CD4-positive, alpha-beta memory T cell (primary cell): ENCODE measurements around the gene TOGARAM2. TPM values are rescaled to one million over a fixed set of nuclear protein-coding genes. Genes with fewer than 3 reads are reported as not detected.

ENCODE experiments used
- CTCF ChIA-PET: fragments of 350-600 bp; sonication (Branson Sonifier 250); formaldehyde crosslinking; loops from one replicate; lab custom pipeline; 2021; ENCODE audit warnings: inconsistent platforms; ENCODE audit not compliant: partially characterized antibody; lab: Charles Lee
- POLR2A ChIA-PET: fragments of 350-600 bp; sonication (Branson Sonifier 250); formaldehyde crosslinking; loops from one replicate; lab custom pipeline; 2021; ENCODE audit not compliant: partially characterized antibody; lab: Charles Lee
- DNase-seq, 5 donors: peaks; one replicate each; pipeline versions ENCODE4 v3.0.0 to v3.0.0-alpha.2; 2020 to 2022; ENCODE audit warnings: mixed read lengths in 1 of 5
- H3K27ac ChIP-seq: one replicate; pipeline ENCODE4 v1.7.0; 2013; ENCODE audit warnings: low read depth, low read length
- H3K27me3 ChIP-seq: 2 replicates; pipeline ENCODE4 v1.7.0; 2013; ENCODE audit warnings: mild to moderate bottlenecking, low read length, moderate library complexity; ENCODE audit not compliant: insufficient read depth
- H3K36me3 ChIP-seq: 2 replicates; pipeline ENCODE4 v1.7.0; 2013; ENCODE audit warnings: mild to moderate bottlenecking, low read length, moderate library complexity; ENCODE audit not compliant: insufficient read depth
- H3K4me1 ChIP-seq: 2 replicates; pipeline ENCODE4 v1.7.0; 2013; ENCODE audit warnings: mild to moderate bottlenecking, low read length, moderate library complexity; ENCODE audit not compliant: insufficient read depth
- H3K4me3 ChIP-seq, 2 donors: one replicate each; pipeline ENCODE4 v1.7.0; 2013; ENCODE audit warnings: low read length in 2 of 2, mild to moderate bottlenecking in 1 of 2
- H3K9me3 ChIP-seq, 2 donors: one replicate each; pipeline ENCODE4 v1.7.0; 2013; ENCODE audit warnings: low read length in 2 of 2, control low read depth in 1 of 2; ENCODE audit not compliant: control insufficient read depth in 1 of 2
- H3K27ac Mint-ChIP-seq, 7 donors: one replicate each; pipeline ENCODE4 v1.8.0; 2020 to 2021; ENCODE audit warnings: mixed read lengths in 7 of 7, mild to moderate bottlenecking in 6 of 7, inconsistent platforms in 3 of 7, moderate library complexity in 3 of 7
- H3K27me3 Mint-ChIP-seq, 2 donors: one replicate each; pipeline ENCODE4 v1.8.0; 2020 to 2021; ENCODE audit warnings: mixed read lengths in 2 of 2
- H3K36me3 Mint-ChIP-seq, 2 donors: one replicate each; pipeline ENCODE4 v1.8.0; 2020 to 2021; ENCODE audit warnings: mixed read lengths in 2 of 2, inconsistent platforms in 1 of 2, mild to moderate bottlenecking in 1 of 2
- H3K4me1 Mint-ChIP-seq, 4 donors: one replicate each; pipeline ENCODE4 v1.8.0; 2020 to 2021; ENCODE audit warnings: mixed read lengths in 4 of 4, mild to moderate bottlenecking in 1 of 4
- H3K4me3 Mint-ChIP-seq, 8 donors: one replicate each; pipeline ENCODE4 v1.8.0; 2020 to 2021; ENCODE audit warnings: mixed read lengths in 8 of 8, mild to moderate bottlenecking in 7 of 8, moderate library complexity in 6 of 8, inconsistent platforms in 3 of 8
- H3K9me3 Mint-ChIP-seq, 8 donors: one replicate each; pipeline ENCODE4 v1.8.0; 2020 to 2021; ENCODE audit warnings: mixed read lengths in 8 of 8, mild to moderate bottlenecking in 5 of 8, inconsistent platforms in 3 of 8, moderate library complexity in 1 of 8
- intact Hi-C: fragments of 100-400 bp; cut with micrococcal nuclease; formaldehyde crosslinking; loops from one replicate; pipeline ENCODE4 v1.15.1; 2023
- polyA plus RNA-seq, 2 donors: library from polyadenylated mRNA; unstranded; fragments of 300-500 nt; fragmentation: Illumina TruSeq; gene quantifications; one replicate each; pipeline ENCODE4 v1.2.3, GENCODE V29; 2021
- total RNA-seq, 2 experiments: library from RNA; stranded (reverse); gene quantifications; one replicate each; pipeline ENCODE4 v1.2.3, GENCODE V29; 2021

The TOGARAM2 gene
- total and polyA plus RNA-seq, 4 experiments from 2014 or later, result 0.46 to 2.7 (median 1.7) TPM

GRCh38 chr2:29006092-29006979, 25.2 kb downstream of the TOGARAM2 start:
- no peaks in the 10 kb centered on the region for H3K36me3 Mint-ChIP-seq
- no peaks in the 10 kb centered on the region for H3K27me3 Mint-ChIP-seq
- H3K9me3 ChIP-seq, result no peaks in the 10 kb centered on the region
- CTCF ChIA-PET, result no interaction called here
- H3K4me1 ChIP-seq, result peaks cover 37% of the 10 kb centered on the region
- intact Hi-C loops, result no loop called here
- H3K36me3 ChIP-seq, result no peaks in the 10 kb centered on the region
- no peak overlapping the region for H3K27ac Mint-ChIP-seq
- POLR2A ChIA-PET, result no interaction called here
- H3K9me3 Mint-ChIP-seq, result no peaks in the 10 kb centered on the region
- no peak overlapping the region for H3K27ac ChIP-seq
- no peak for DNase-seq
- no peak overlapping the region for H3K4me3 Mint-ChIP-seq
- H3K4me1 Mint-ChIP-seq, result peaks cover 28 to 40% (median 36%) of the 10 kb centered on the region in 4 donors
- H3K27me3 ChIP-seq, result no peaks in the 10 kb centered on the region
- H3K4me3 ChIP-seq, result no peak overlapping the region

- H3K27me3 ChIP-seq, result no peaks in the 10 kb centered on the region
- H3K27me3 Mint-ChIP-seq, result no peaks in the 10 kb centered on the region
- no peaks in the 10 kb centered on the region for H3K9me3 Mint-ChIP-seq
- H3K27ac ChIP-seq, result no peak overlapping the region
- H3K4me1 Mint-ChIP-seq, result peaks cover 30 to 40% (median 36%) of the 10 kb centered on the region in 4 donors
- ChIA-PET POLR2A (no interaction called here), CTCF (no interaction called here)
- no peak overlapping the region for H3K4me3 Mint-ChIP-seq
- no peak overlapping the region for H3K27ac Mint-ChIP-seq
- DNase-seq, result no peak
- H3K9me3 ChIP-seq, result no peaks in the 10 kb centered on the region
- no peak overlapping the region for H3K4me3 ChIP-seq
- intact Hi-C loops, result no loop called here
- no peaks in the 10 kb centered on the region for H3K36me3 Mint-ChIP-seq
- H3K4me1 ChIP-seq, result peaks cover 38% of the 10 kb centered on the region
- H3K36me3 ChIP-seq, result no peaks in the 10 kb centered on the region
These were observed 25.8 kb downstream of the TOGARAM2 start for GRCh38 chr2:29006980-29007301.

DNA sequence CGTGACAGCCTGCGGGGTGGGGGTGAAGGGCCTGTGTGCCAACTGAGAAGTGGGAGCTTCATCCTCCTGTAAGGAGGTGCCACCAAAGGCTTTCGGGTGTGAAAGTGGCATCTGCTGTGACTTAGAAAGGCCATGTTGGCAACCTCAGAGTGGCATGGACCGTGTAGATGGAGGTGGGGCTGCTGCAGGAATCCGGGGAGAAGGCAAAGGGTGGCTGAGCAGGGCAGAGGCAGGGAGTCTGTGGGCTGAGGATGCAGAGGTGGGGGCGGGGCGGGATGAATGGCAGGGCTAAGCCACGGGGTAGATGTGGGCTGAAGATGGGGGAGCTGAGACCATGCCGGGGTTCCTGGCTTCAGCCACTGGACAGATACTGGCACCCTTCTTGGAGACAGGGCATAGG, 28.2 kb downstream of the TOGARAM2 start:
- H3K4me3 Mint-ChIP-seq, result peak overlapping the region in 4 of 8 donors; percentile 9 to 47 (median 34)
- Histone ChIP-seq H3K27ac (peak overlapping the region; percentile 86), H3K4me3 (no peak overlapping the region), H3K9me3 (no peaks in the 10 kb centered on the region), H3K27me3 (no peaks in the 10 kb centered on the region), H3K36me3 (no peaks in the 10 kb centered on the region), H3K4me1 (peaks cover 59% of the 10 kb centered on the region)
- H3K36me3 Mint-ChIP-seq, result no peaks in the 10 kb centered on the region
- ChIA-PET CTCF (interaction anchor here (1.4 to 8.3 kb wide), 2 partner anchors 9 to 107 kb away, joined by 4 to 76 read pairs; no protein-coding TSS in a partner anchor), POLR2A (interaction anchor here (1.2 to 8.7 kb wide), 2 partner anchors 9 to 10 kb away, joined by 3 to 164 read pairs; no protein-coding TSS in a partner anchor)
- intact Hi-C loops, result no loop called here
- peak overlapping the region; percentile 99 to 100 (median 100) for H3K27ac Mint-ChIP-seq
- no peaks in the 10 kb centered on the region for H3K27me3 Mint-ChIP-seq
- no peaks in the 10 kb centered on the region for H3K9me3 Mint-ChIP-seq
- H3K4me1 Mint-ChIP-seq, result peaks cover 43 to 57% (median 51%) of the 10 kb centered on the region in 4 donors
- DNase-seq, result no peak

- intact Hi-C loops, result loop anchor here (5.0 to 10.0 kb wide), 4 partner anchors 115 to 1135 kb away; partner anchors contain the start of genes PPP1CB, SPDYA, WDR43 and YPEL5
- POLR2A ChIA-PET, result interaction anchor here (1.1 to 9.1 kb wide), 8 partner anchors 10 to 1136 kb away, joined by 3 to 209 read pairs (median 8); partner anchors contain the start of genes CLIP4, TRMT61B, WDR43 and YPEL5
- CTCF ChIA-PET, result interaction anchor here (0.7 to 8.3 kb wide), 10 partner anchors 9 to 186 kb away, joined by 3 to 76 read pairs (median 4); partner anchors contain the start of gene TRMT61B
These were observed 28.9 kb downstream of the TOGARAM2 start for GRCh38 chr2:29009711-29010677.

GRCh38 chr2:29010946-29011345, 29.8 kb downstream of the TOGARAM2 start:
- ChIA-PET POLR2A (interaction anchor here (1.1 to 9.1 kb wide), 13 partner anchors 10 to 1135 kb away, joined by 3 to 209 read pairs (median 5); partner anchors contain the start of genes CLIP4, TRMT61B, WDR43 and YPEL5), CTCF (interaction anchor here (0.7 to 8.3 kb wide), 11 partner anchors 10 to 185 kb away, joined by 3 to 76 read pairs (median 4); partner anchors contain the start of genes TOGARAM2 and TRMT61B)
- peak; percentile 50 to 80 (median 57) for DNase-seq
- intact Hi-C loops, result loop anchor here (5.0 to 10.0 kb wide), 4 partner anchors 116 to 1134 kb away; partner anchors contain the start of genes PPP1CB, SPDYA, WDR43 and YPEL5
- peak overlapping the region; percentile 99 to 100 (median 100) for H3K27ac Mint-ChIP-seq
- Histone ChIP-seq H3K4me3 (peak overlapping the region in 1 of 2 donors; percentile 20), H3K27me3 (no peaks in the 10 kb centered on the region), H3K36me3 (no peaks in the 10 kb centered on the region), H3K9me3 (no peaks in the 10 kb centered on the region), H3K4me1 (peaks cover 76% of the 10 kb centered on the region), H3K27ac (peak overlapping the region; percentile 86)
- peak overlapping the region in 7 of 8 donors; percentile 64 to 86 (median 86) for H3K4me3 Mint-ChIP-seq
- H3K4me1 Mint-ChIP-seq, result peaks cover 59 to 74% (median 68%) of the 10 kb centered on the region in 4 donors
- H3K9me3 Mint-ChIP-seq, result no peaks in the 10 kb centered on the region
- H3K36me3 Mint-ChIP-seq, result no peaks in the 10 kb centered on the region
- H3K27me3 Mint-ChIP-seq, result no peaks in the 10 kb centered on the region

More at GRCh38 chr2:29009711-29010677, 28.9 kb downstream of the TOGARAM2 start:
- Mint-ChIP-seq H3K4me3 (peak overlapping the region in 7 of 8 donors; percentile 8 to 86 (median 86)), H3K9me3 (no peaks in the 10 kb centered on the region), H3K36me3 (no peaks in the 10 kb centered on the region), H3K27me3 (no peaks in the 10 kb centered on the region), H3K27ac (peak overlapping the region; percentile 99 to 100 (median 100)), H3K4me1 (peaks cover 50 to 64% (median 58%) of the 10 kb centered on the region in 4 donors)
- DNase-seq, result peak in 2 of 5 donors; percentile 7 to 54
- peaks cover 66% of the 10 kb centered on the region for H3K4me1 ChIP-seq
- no peak overlapping the region for H3K4me3 ChIP-seq
- no peaks in the 10 kb centered on the region for H3K9me3 ChIP-seq
- H3K36me3 ChIP-seq, result no peaks in the 10 kb centered on the region
- peak overlapping the region; percentile 86 for H3K27ac ChIP-seq
- no peaks in the 10 kb centered on the region for H3K27me3 ChIP-seq

DNA sequence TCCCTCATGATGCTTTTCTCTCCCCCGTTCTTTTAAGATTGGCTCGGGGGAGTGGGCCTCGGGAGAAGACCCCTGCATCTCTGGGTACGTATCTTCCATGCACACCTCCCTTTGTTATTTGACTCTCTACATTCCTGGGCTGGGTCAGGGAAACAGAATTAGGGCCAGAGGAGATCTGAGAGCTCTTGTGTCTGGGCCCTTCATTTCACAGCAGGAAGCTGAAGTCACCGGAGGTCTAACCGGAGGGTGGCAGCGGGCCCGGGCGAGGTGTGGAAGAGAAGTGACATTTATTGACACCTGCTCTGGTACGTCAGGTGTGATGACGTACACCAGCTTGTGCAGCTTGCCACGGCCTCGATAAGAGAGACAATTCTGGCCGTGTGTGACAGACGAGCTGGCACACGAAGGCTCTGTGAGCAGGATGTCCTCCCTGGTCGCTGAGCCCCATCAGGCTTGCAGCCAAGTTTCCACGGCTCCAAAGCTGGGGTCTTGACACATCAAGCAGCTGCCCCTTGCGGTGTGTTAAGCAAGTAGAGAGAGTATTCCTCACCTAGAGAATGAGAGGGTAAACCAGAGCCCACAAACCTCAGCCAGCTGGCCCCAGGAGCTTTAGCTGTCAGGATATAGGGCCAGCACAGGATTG, 30.4 kb downstream of the TOGARAM2 start:
- H3K4me1 ChIP-seq, result peaks cover 82% of the 10 kb centered on the region
- CTCF ChIA-PET, result interaction anchor here (1.0 to 8.3 kb wide), 12 partner anchors 11 to 141 kb away, joined by 3 to 76 read pairs (median 4); partner anchors contain the start of genes TOGARAM2 and TRMT61B
- Mint-ChIP-seq H3K9me3 (no peaks in the 10 kb centered on the region), H3K27ac (peak overlapping the region; percentile 99 to 100 (median 100)), H3K4me3 (peak overlapping the region; percentile 63 to 86 (median 85)), H3K4me1 (peaks cover 65 to 80% (median 74%) of the 10 kb centered on the region in 4 donors), H3K27me3 (no peaks in the 10 kb centered on the region), H3K36me3 (no peaks in the 10 kb centered on the region)
- H3K27ac ChIP-seq, result peak overlapping the region; percentile 86
- no peaks in the 10 kb centered on the region for H3K27me3 ChIP-seq
- intact Hi-C loops, result loop anchor here (5.0 to 10.0 kb wide), 4 partner anchors 117 to 1133 kb away; partner anchors contain the start of genes PPP1CB, SPDYA, WDR43 and YPEL5
- DNase-seq, result peak; percentile 83 to 94 (median 88)
- POLR2A ChIA-PET, result interaction anchor here (1.1 to 9.1 kb wide), 12 partner anchors 11 to 1135 kb away, joined by 3 to 209 read pairs (median 6); partner anchors contain the start of genes CLIP4, TRMT61B, WDR43 and YPEL5
- H3K36me3 ChIP-seq, result no peaks in the 10 kb centered on the region
- H3K9me3 ChIP-seq, result no peaks in the 10 kb centered on the region
- peak overlapping the region in 1 of 2 donors; percentile 20 for H3K4me3 ChIP-seq
